Lower leg skin (tissue), 3 donors: ENCODE data around the gene CTXN2.

Source experiments
- CTCF ChIP-seq, 3 donors: fragments of 450-650 bp; IDR thresholded peaks; one replicate each; pipeline ENCODE4 v1.5.1; 2016; ENCODE audit warnings: antibody characterized with exemption in 3 of 3, mild to moderate bottlenecking in 3 of 3, moderate library complexity in 2 of 3
- POLR2A ChIP-seq, 2 donors: fragments of 450-650 bp; IDR thresholded peaks; one replicate each; pipeline ENCODE4 v1.6.1; 2016 to 2017; ENCODE audit warnings: antibody characterized with exemption in 2 of 2, mild to moderate bottlenecking in 1 of 2, moderate library complexity in 1 of 2

GRCh38 chr15:48253172-48253571 is 61.7 kb downstream of the CTXN2 start:
- TF ChIP-seq CTCF (IDR thresholded peaks at IDR 0.05) (no peak), POLR2A (IDR thresholded peaks at IDR 0.05) (no peak)
